ENCODE results near the gene TNFRSF14.
A peak's percentile ranks its signal among the peaks of the same experiment; 100 is the strongest.
"Not testable (repeated sequence)": the region's sequence is repeated elsewhere in the genome, so short reads cannot be mapped to it uniquely, and the experiment has no call there.

The TNFRSF14 gene

GRCh38 chr1:2543543-2544092 is 12.6 kb upstream of the TNFRSF14 start:
- no peak overlapping the region for H3K4me3 ChIP-seq (ENCODE audit: low read depth, low read length)
- H3K9ac ChIP-seq (ENCODE audit: low read depth, low read length) = no peak overlapping the region

GRCh38 chr1:2544093-2544874 is 11.9 kb upstream of the TNFRSF14 start:
- H3K4me3 ChIP-seq (ENCODE audit: low read depth, low read length) = no peak overlapping the region
- H3K9ac ChIP-seq (ENCODE audit: low read depth, low read length) = peak overlapping the region; percentile 24
- peaks cover 4% of the 10 kb centered on the region for H3K4me1 ChIP-seq (ENCODE audit: control insufficient read depth, insufficient read depth, low read length)

More at GRCh38 chr1:2543543-2544092, 12.6 kb upstream of the TNFRSF14 start:
- Histone ChIP-seq H3K9me3 (ENCODE audit: control insufficient read depth, insufficient read depth, low read length) (no peaks in the 10 kb centered on the region), H3K36me3 (ENCODE audit: control insufficient read depth, insufficient read depth, low read length) (no peaks in the 10 kb centered on the region), H3K27me3 (ENCODE audit: control insufficient read depth, insufficient read depth, low read length) (peaks cover 8% of the 10 kb centered on the region), H3K4me1 (ENCODE audit: control insufficient read depth, insufficient read depth, low read length) (peaks cover 4% of the 10 kb centered on the region)

GRCh38 chr1:2544875-2545640 is 11.1 kb upstream of the TNFRSF14 start:
- Histone ChIP-seq H3K9me3 (ENCODE audit: control insufficient read depth, insufficient read depth, low read length) (no peaks in the 10 kb centered on the region), H3K4me1 (ENCODE audit: control insufficient read depth, insufficient read depth, low read length) (peaks cover 4% of the 10 kb centered on the region), H3K4me3 (ENCODE audit: low read depth, low read length) (no peak overlapping the region), H3K36me3 (ENCODE audit: control insufficient read depth, insufficient read depth, low read length) (no peaks in the 10 kb centered on the region), H3K9ac (ENCODE audit: low read depth, low read length) (no peak overlapping the region), H3K27me3 (ENCODE audit: control insufficient read depth, insufficient read depth, low read length) (peaks cover 5% of the 10 kb centered on the region)

More at GRCh38 chr1:2544093-2544874, 11.9 kb upstream of the TNFRSF14 start:
- Histone ChIP-seq H3K27me3 (ENCODE audit: control insufficient read depth, insufficient read depth, low read length) (peaks cover 5% of the 10 kb centered on the region), H3K36me3 (ENCODE audit: control insufficient read depth, insufficient read depth, low read length) (no peaks in the 10 kb centered on the region), H3K9me3 (ENCODE audit: control insufficient read depth, insufficient read depth, low read length) (no peaks in the 10 kb centered on the region)

- Histone ChIP-seq H3K36me3 (ENCODE audit: control insufficient read depth, insufficient read depth, low read length) (no peaks in the 10 kb centered on the region), H3K9me3 (ENCODE audit: control insufficient read depth, insufficient read depth, low read length) (no peaks in the 10 kb centered on the region), H3K9ac (ENCODE audit: low read depth, low read length) (peak overlapping the region; percentile 54), H3K4me3 (ENCODE audit: low read depth, low read length) (peak overlapping the region; percentile 67), H3K27me3 (ENCODE audit: control insufficient read depth, insufficient read depth, low read length) (peaks cover 5% of the 10 kb centered on the region), H3K4me1 (ENCODE audit: control insufficient read depth, insufficient read depth, low read length) (peaks cover 4% of the 10 kb centered on the region)
Measured at GRCh38 chr1:2545754-2546514, 10.2 kb upstream of the TNFRSF14 start.

- Histone ChIP-seq H3K4me1 (ENCODE audit: control insufficient read depth, insufficient read depth, low read length) (peaks cover 4% of the 10 kb centered on the region), H3K27me3 (ENCODE audit: control insufficient read depth, insufficient read depth, low read length) (peaks cover 3% of the 10 kb centered on the region), H3K4me3 (ENCODE audit: low read depth, low read length) (peak overlapping the region; percentile 67), H3K9me3 (ENCODE audit: control insufficient read depth, insufficient read depth, low read length) (no peaks in the 10 kb centered on the region), H3K9ac (ENCODE audit: low read depth, low read length) (peak overlapping the region; percentile 54), H3K36me3 (ENCODE audit: control insufficient read depth, insufficient read depth, low read length) (no peaks in the 10 kb centered on the region)
Measured at GRCh38 chr1:2546515-2547209, 9.5 kb upstream of the TNFRSF14 start.

GRCh38 chr1:2547210-2548067 is 8.7 kb upstream of the TNFRSF14 start:
- peak overlapping the region; percentile 67 for H3K4me3 ChIP-seq (ENCODE audit: low read depth, low read length)
- H3K9ac ChIP-seq (ENCODE audit: low read depth, low read length) = peak overlapping the region; percentile 47
- peaks cover 3% of the 10 kb centered on the region for H3K27me3 ChIP-seq (ENCODE audit: control insufficient read depth, insufficient read depth, low read length)
- H3K36me3 ChIP-seq (ENCODE audit: control insufficient read depth, insufficient read depth, low read length) = no peaks in the 10 kb centered on the region
- no peaks in the 10 kb centered on the region for H3K9me3 ChIP-seq (ENCODE audit: control insufficient read depth, insufficient read depth, low read length)
- peaks cover 4% of the 10 kb centered on the region for H3K4me1 ChIP-seq (ENCODE audit: control insufficient read depth, insufficient read depth, low read length)

GRCh38 chr1:2548068-2548589 is 8.0 kb upstream of the TNFRSF14 start:
- H3K4me1 ChIP-seq (ENCODE audit: control insufficient read depth, insufficient read depth, low read length) = peaks cover 4% of the 10 kb centered on the region

GRCh38 chr1:2549367-2550029 is 6.7 kb upstream of the TNFRSF14 start:
- H3K27me3 ChIP-seq (ENCODE audit: control insufficient read depth, insufficient read depth, low read length); H3K4me1 ChIP-seq (ENCODE audit: control insufficient read depth, insufficient read depth, low read length); H3K4me3 ChIP-seq (ENCODE audit: low read depth, low read length); H3K9me3 ChIP-seq (ENCODE audit: control insufficient read depth, insufficient read depth, low read length); H3K36me3 ChIP-seq (ENCODE audit: control insufficient read depth, insufficient read depth, low read length); H3K9ac ChIP-seq (ENCODE audit: low read depth, low read length): not testable (repeated sequence)

More at GRCh38 chr1:2548068-2548589, 8.0 kb upstream of the TNFRSF14 start:
- no peaks in the 10 kb centered on the region for H3K36me3 ChIP-seq (ENCODE audit: control insufficient read depth, insufficient read depth, low read length)
- H3K9ac ChIP-seq (ENCODE audit: low read depth, low read length) = no peak overlapping the region
- peak overlapping the region; percentile 67 for H3K4me3 ChIP-seq (ENCODE audit: low read depth, low read length)
- peaks cover 3% of the 10 kb centered on the region for H3K27me3 ChIP-seq (ENCODE audit: control insufficient read depth, insufficient read depth, low read length)
- no peaks in the 10 kb centered on the region for H3K9me3 ChIP-seq (ENCODE audit: control insufficient read depth, insufficient read depth, low read length)

GRCh38 chr1:2550309-2550861 is 5.8 kb upstream of the TNFRSF14 start:
- not testable (repeated sequence) for H3K36me3 ChIP-seq (ENCODE audit: control insufficient read depth, insufficient read depth, low read length); H3K27me3 ChIP-seq (ENCODE audit: control insufficient read depth, insufficient read depth, low read length); H3K4me1 ChIP-seq (ENCODE audit: control insufficient read depth, insufficient read depth, low read length); H3K4me3 ChIP-seq (ENCODE audit: low read depth, low read length); H3K9me3 ChIP-seq (ENCODE audit: control insufficient read depth, insufficient read depth, low read length); H3K9ac ChIP-seq (ENCODE audit: low read depth, low read length)

- not testable (repeated sequence) for H3K9me3 ChIP-seq (ENCODE audit: control insufficient read depth, insufficient read depth, low read length); H3K9ac ChIP-seq (ENCODE audit: low read depth, low read length); H3K4me3 ChIP-seq (ENCODE audit: low read depth, low read length); H3K4me1 ChIP-seq (ENCODE audit: control insufficient read depth, insufficient read depth, low read length); H3K36me3 ChIP-seq (ENCODE audit: control insufficient read depth, insufficient read depth, low read length); H3K27me3 ChIP-seq (ENCODE audit: control insufficient read depth, insufficient read depth, low read length)
Measured at GRCh38 chr1:2551544-2551943, 4.6 kb upstream of the TNFRSF14 start.

Data from iPS-15b (cell line).